CD4-positive, alpha-beta T cell (primary cell): ENCODE results near the gene LHX4. TPM values are rescaled to one million over a fixed set of nuclear protein-coding genes. Genes with fewer than 3 reads are reported as not detected.

Experiments used
- ATAC-seq: fragments of 200-7000 bp; cut with Tn5 transposase; one replicate; pipeline ENCODE4 v1.10.0; 2022; ENCODE audit warnings: mild to moderate bottlenecking; ENCODE audit not compliant: poor library complexity
- CTCF ChIA-PET: fragments of 350-600 bp; sonication (Branson Sonifier 250); formaldehyde crosslinking; loops from one replicate; lab custom pipeline; 2021; ENCODE audit warnings: antibody characterized with exemption, inconsistent platforms; lab: Charles Lee
- POLR2A ChIA-PET: fragments of 350-600 bp; sonication (Branson Sonifier 250); formaldehyde crosslinking; loops from one replicate; lab custom pipeline; 2021; ENCODE audit warnings: antibody characterized with exemption, inconsistent platforms; lab: Charles Lee
- DNase-seq, 14 experiments: peaks; one replicate each; pipeline ENCODE4 v3.0.0-alpha.2; 2013 to 2020; ENCODE audit warnings: mixed read lengths in 2 of 14
- H3K27ac ChIP-seq, 2 donors: one replicate each; pipeline versions ENCODE4 v1.5.1 to v1.7.0; 2013; ENCODE audit warnings: low read length in 2 of 2, low read depth in 1 of 2, mild to moderate bottlenecking in 1 of 2
- H3K27me3 ChIP-seq, 2 experiments: 1 replicate in 1 of 2; 2 replicates in 1 of 2; pipeline versions ENCODE4 v1.6.1 to v1.7.0; 2013; ENCODE audit warnings: low read length in 2 of 2, control low read depth in 1 of 2, mild to moderate bottlenecking in 1 of 2, moderate library complexity in 1 of 2; ENCODE audit not compliant: insufficient read depth in 2 of 2, control insufficient read depth in 1 of 2
- H3K36me3 ChIP-seq: one replicate; pipeline ENCODE4 v1.6.1; 2013; ENCODE audit warnings: low read length, control low read depth; ENCODE audit not compliant: insufficient read depth
- H3K4me1 ChIP-seq: one replicate; pipeline ENCODE4 v1.6.1; 2013; ENCODE audit warnings: low read length, control low read depth; ENCODE audit not compliant: insufficient read depth
- H3K4me3 ChIP-seq: one replicate; pipeline ENCODE4 v1.5.1; 2013; ENCODE audit warnings: mild to moderate bottlenecking, low read length, moderate library complexity
- H3K9me3 ChIP-seq, 2 experiments: 1 replicate in 1 of 2; 2 replicates in 1 of 2; pipeline versions ENCODE4 v1.6.1 to v1.7.0; 2013; ENCODE audit warnings: low read length in 2 of 2, mild to moderate bottlenecking in 2 of 2, control low read depth in 1 of 2, moderate library complexity in 1 of 2; ENCODE audit not compliant: control insufficient read depth in 1 of 2, insufficient read depth in 1 of 2
- H3K27ac Mint-ChIP-seq: one replicate; pipeline ENCODE4 v1.8.0; 2020; ENCODE audit warnings: mixed read lengths
- H3K27me3 Mint-ChIP-seq: one replicate; pipeline ENCODE4 v1.8.0; 2021; ENCODE audit warnings: mixed read lengths
- H3K36me3 Mint-ChIP-seq: one replicate; pipeline ENCODE4 v1.8.0; 2021; ENCODE audit warnings: low read depth, mixed read lengths
- H3K4me1 Mint-ChIP-seq: one replicate; pipeline ENCODE4 v1.8.0; 2021; ENCODE audit warnings: low read depth, mixed read lengths
- H3K4me3 Mint-ChIP-seq: one replicate; pipeline ENCODE4 v1.8.0; 2020; ENCODE audit warnings: mild to moderate bottlenecking, mixed read lengths
- H3K9me3 Mint-ChIP-seq: one replicate; pipeline ENCODE4 v1.8.0; 2020; ENCODE audit warnings: mixed read lengths
- CTCF ChIP-seq: fragments of 200-600 bp; IDR thresholded peaks from one replicate; pipeline ENCODE4 v1.8.0; 2022; ENCODE audit warnings: antibody characterized with exemption, mild to moderate bottlenecking
- intact Hi-C, 2 experiments: fragments of 100-400 bp; cut with DNase I in 1 of 2; cut with micrococcal nuclease in 1 of 2; formaldehyde crosslinking; loops; one replicate each; pipeline versions ENCODE4 v1.15.1 to v1.9.0; 2023 to 2025; cut with DNase I, micrococcal nuclease
- total RNA-seq, 174 experiments: library from RNA in 2 of 174; stranded (reverse) in 2 of 174; gene quantifications; one replicate each; pipeline ENCODE4 v1.2.3 and lab custom pipeline; 2021 to 2026

The LHX4 gene
- total RNA-seq, 2 experiments from 2014 or later = 0.03 TPM; not detected in 1

- Mint-ChIP-seq H3K4me1 (no peaks in the 10 kb centered on the region), H3K27ac (no peak overlapping the region), H3K27me3 (peaks cover 52% of the 10 kb centered on the region), H3K36me3 (no peaks in the 10 kb centered on the region), H3K4me3 (no peak overlapping the region), H3K9me3 (no peaks in the 10 kb centered on the region)
- intact Hi-C loops = no loop called here
- no peak for ATAC-seq
- Histone ChIP-seq H3K9me3 (peaks cover 0 to 5% of the 10 kb centered on the region in 2 experiments), H3K4me1 (no peaks in the 10 kb centered on the region), H3K4me3 (no peak overlapping the region), H3K27ac (no peak overlapping the region), H3K27me3 (peaks cover 22 to 41% of the 10 kb centered on the region in 2 experiments), H3K36me3 (no peaks in the 10 kb centered on the region)
- TF ChIP-seq CTCF = no peak
- ChIA-PET POLR2A (no interaction called here), CTCF (no interaction called here)
- no peak for DNase-seq
Observed at GRCh38 chr1:180257486-180257885, 27.4 kb downstream of the LHX4 start.

- ChIA-PET POLR2A (no interaction called here), CTCF (no interaction called here)
- Histone ChIP-seq H3K9me3 (peaks cover 0 to 5% of the 10 kb centered on the region in 2 experiments), H3K27me3 (peaks cover 22 to 35% of the 10 kb centered on the region in 2 experiments), H3K4me1 (no peaks in the 10 kb centered on the region), H3K27ac (no peak overlapping the region), H3K36me3 (no peaks in the 10 kb centered on the region), H3K4me3 (no peak overlapping the region)
- DNase-seq (no peak), ATAC-seq (no peak)
- H3K27me3 Mint-ChIP-seq = peaks cover 46% of the 10 kb centered on the region
- no peak overlapping the region for H3K27ac Mint-ChIP-seq
- intact Hi-C loops = no loop called here
- no peaks in the 10 kb centered on the region for H3K4me1 Mint-ChIP-seq
- no peak overlapping the region for H3K4me3 Mint-ChIP-seq
- no peaks in the 10 kb centered on the region for H3K36me3 Mint-ChIP-seq
- TF ChIP-seq CTCF = no peak
- no peaks in the 10 kb centered on the region for H3K9me3 Mint-ChIP-seq
Observed at GRCh38 chr1:180258290-180258689, 28.2 kb downstream of the LHX4 start.

GRCh38 chr1:180258935-180259334, 28.9 kb downstream of the LHX4 start:
- Mint-ChIP-seq H3K27ac (no peak overlapping the region), H3K4me1 (no peaks in the 10 kb centered on the region), H3K27me3 (peaks cover 41% of the 10 kb centered on the region), H3K9me3 (no peaks in the 10 kb centered on the region), H3K4me3 (no peak overlapping the region), H3K36me3 (no peaks in the 10 kb centered on the region)
- intact Hi-C loops = no loop called here
- Histone ChIP-seq H3K36me3 (no peaks in the 10 kb centered on the region), H3K27me3 (peaks cover 19 to 32% of the 10 kb centered on the region in 2 experiments), H3K4me1 (no peaks in the 10 kb centered on the region), H3K27ac (no peak overlapping the region), H3K9me3 (peaks cover 0 to 5% of the 10 kb centered on the region in 2 experiments), H3K4me3 (no peak overlapping the region)
- POLR2A ChIA-PET = no interaction called here
- no peak for ATAC-seq
- DNase-seq = no peak
- CTCF ChIA-PET = interaction anchor here (1.6 kb wide), 1 partner anchor 11 kb away, joined by 3 read pairs; no protein-coding TSS in a partner anchor
- no peak for TF ChIP-seq CTCF
